ENCODE measurements around the gene DKKL1.

DKKL1 gene

GRCh38 chr19:49391581-49392399 lies 28.1 kb downstream of the DKKL1 start:
- Histone ChIP-seq H3K36me3 (ENCODE audit: control insufficient read depth, insufficient read depth, low read length, severe bottlenecking) (no peaks in the 10 kb centered on the region), H3K9me3 (ENCODE audit: control insufficient read depth, low read length) (no peaks in the 10 kb centered on the region), H3K4me1 (ENCODE audit: control insufficient read depth, insufficient read depth, low read length) (no peaks in the 10 kb centered on the region), H3K4me3 (ENCODE audit: low read length) (no peak overlapping the region), H3K9ac (ENCODE audit: low read length) (no peak overlapping the region), H3K27me3 (replicated peaks; ENCODE audit: control insufficient read depth, insufficient read depth, low read length) (peaks cover 51% of the 10 kb centered on the region)
- DNase-seq (ENCODE audit: low read depth), result peak; percentile 87

GRCh38 chr19:49393881-49394280 lies 30.2 kb downstream of the DKKL1 start:
- H3K9me3 ChIP-seq (ENCODE audit: control insufficient read depth, low read length), result no peaks in the 10 kb centered on the region
- DNase-seq (ENCODE audit: low read depth), result no peak
- H3K4me3 ChIP-seq (ENCODE audit: low read length), result no peak overlapping the region
- H3K27me3 ChIP-seq (replicated peaks; ENCODE audit: control insufficient read depth, insufficient read depth, low read length), result peaks cover 66% of the 10 kb centered on the region
- no peaks in the 10 kb centered on the region for H3K36me3 ChIP-seq (ENCODE audit: control insufficient read depth, insufficient read depth, low read length, severe bottlenecking)
- no peak overlapping the region for H3K9ac ChIP-seq (ENCODE audit: low read length)
- H3K4me1 ChIP-seq (ENCODE audit: control insufficient read depth, insufficient read depth, low read length), result no peaks in the 10 kb centered on the region

- no peak for DNase-seq (ENCODE audit: low read depth)
- H3K9me3 ChIP-seq (ENCODE audit: control insufficient read depth, low read length), result no peaks in the 10 kb centered on the region
- H3K9ac ChIP-seq (ENCODE audit: low read length), result no peak overlapping the region
- no peaks in the 10 kb centered on the region for H3K4me1 ChIP-seq (ENCODE audit: control insufficient read depth, insufficient read depth, low read length)
- H3K4me3 ChIP-seq (ENCODE audit: low read length), result no peak overlapping the region
- H3K36me3 ChIP-seq (ENCODE audit: control insufficient read depth, insufficient read depth, low read length, severe bottlenecking), result no peaks in the 10 kb centered on the region
- peaks cover 68% of the 10 kb centered on the region for H3K27me3 ChIP-seq (replicated peaks; ENCODE audit: control insufficient read depth, insufficient read depth, low read length)
Measured at GRCh38 chr19:49395581-49396407, 32.1 kb downstream of the DKKL1 start.

DNA sequence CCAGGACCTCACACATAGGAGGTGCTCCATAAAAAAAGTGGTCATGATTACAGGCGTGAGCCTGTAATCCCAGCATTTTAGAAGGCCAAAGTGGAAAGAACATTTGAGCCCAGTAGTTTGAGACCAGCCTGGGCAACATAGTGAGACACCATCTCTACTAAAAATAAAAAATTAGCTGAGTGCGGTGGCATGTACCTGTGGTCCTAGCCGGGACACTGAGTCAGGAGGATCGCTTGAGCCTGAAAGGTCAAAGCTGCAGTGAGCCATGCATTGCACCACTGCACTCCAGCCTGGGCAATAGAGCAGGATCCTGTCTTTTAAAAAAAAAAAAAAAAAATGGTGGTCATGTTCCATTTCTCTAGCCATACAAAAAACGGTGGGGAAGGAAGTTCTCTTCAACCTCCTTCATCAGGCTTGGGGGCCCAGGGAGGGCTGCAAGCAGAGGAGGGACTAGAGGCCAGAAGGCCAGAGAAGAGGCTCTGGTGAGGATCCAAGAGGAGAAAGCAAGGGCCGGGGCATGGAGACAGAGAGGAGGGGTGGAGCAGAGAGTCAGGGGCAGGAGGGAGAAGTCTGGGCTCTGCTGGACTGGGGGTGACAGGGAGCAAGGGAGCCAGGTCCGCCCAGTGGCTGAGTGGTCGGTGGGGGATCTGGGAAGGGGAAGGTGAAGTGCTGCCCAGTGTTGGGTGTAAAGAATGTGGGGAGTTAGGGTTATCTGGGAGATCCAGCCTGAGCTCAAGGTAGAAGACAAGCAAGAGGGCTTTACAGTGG lies 33.2 kb downstream of the DKKL1 start:
- Histone ChIP-seq H3K27me3 (replicated peaks; ENCODE audit: control insufficient read depth, insufficient read depth, low read length) (peaks cover 66% of the 10 kb centered on the region), H3K4me1 (ENCODE audit: control insufficient read depth, insufficient read depth, low read length) (no peaks in the 10 kb centered on the region), H3K36me3 (ENCODE audit: control insufficient read depth, insufficient read depth, low read length, severe bottlenecking) (no peaks in the 10 kb centered on the region), H3K9me3 (ENCODE audit: control insufficient read depth, low read length) (no peaks in the 10 kb centered on the region), H3K9ac (ENCODE audit: low read length) (no peak overlapping the region), H3K4me3 (ENCODE audit: low read length) (no peak overlapping the region)
- no peak for DNase-seq (ENCODE audit: low read depth)

- Histone ChIP-seq H3K4me3 (ENCODE audit: low read length) (no peak overlapping the region), H3K36me3 (ENCODE audit: control insufficient read depth, insufficient read depth, low read length, severe bottlenecking) (no peaks in the 10 kb centered on the region), H3K9ac (ENCODE audit: low read length) (no peak overlapping the region), H3K9me3 (ENCODE audit: control insufficient read depth, low read length) (no peaks in the 10 kb centered on the region), H3K27me3 (replicated peaks; ENCODE audit: control insufficient read depth, insufficient read depth, low read length) (peaks cover 57% of the 10 kb centered on the region), H3K4me1 (ENCODE audit: control insufficient read depth, insufficient read depth, low read length) (no peaks in the 10 kb centered on the region)
- no peak for DNase-seq (ENCODE audit: low read depth)
Measured at GRCh38 chr19:49398001-49398615, 34.4 kb downstream of the DKKL1 start.

DNA sequence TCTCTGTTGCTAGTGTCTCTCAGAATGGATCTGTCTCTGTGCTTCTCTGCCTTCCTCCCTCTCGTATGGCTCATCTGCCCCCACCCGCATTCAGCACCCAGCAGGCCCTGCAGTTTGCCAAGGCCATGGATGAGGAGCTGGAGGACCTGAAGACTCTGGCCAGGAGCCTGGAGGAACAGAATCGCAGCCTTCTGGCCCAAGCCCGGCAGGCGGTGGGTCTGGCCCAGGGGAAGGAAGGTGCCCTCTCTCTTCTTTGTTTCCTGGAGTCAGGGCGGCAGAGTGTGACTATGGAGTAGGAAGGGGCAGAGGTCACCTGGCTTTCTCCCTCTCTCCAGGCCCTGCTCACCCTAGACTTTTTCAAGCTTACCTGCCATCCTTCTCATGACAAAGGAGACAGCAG lies 35.3 kb downstream of the DKKL1 start:
- Histone ChIP-seq H3K9me3 (ENCODE audit: control insufficient read depth, low read length) (no peaks in the 10 kb centered on the region), H3K4me1 (ENCODE audit: control insufficient read depth, insufficient read depth, low read length) (no peaks in the 10 kb centered on the region), H3K36me3 (ENCODE audit: control insufficient read depth, insufficient read depth, low read length, severe bottlenecking) (no peaks in the 10 kb centered on the region), H3K4me3 (ENCODE audit: low read length) (no peak overlapping the region), H3K27me3 (replicated peaks; ENCODE audit: control insufficient read depth, insufficient read depth, low read length) (peaks cover 57% of the 10 kb centered on the region), H3K9ac (ENCODE audit: low read length) (no peak overlapping the region)
- no peak for DNase-seq (ENCODE audit: low read depth)

GRCh38 chr19:49400029-49400428 lies 36.4 kb downstream of the DKKL1 start:
- Histone ChIP-seq H3K36me3 (ENCODE audit: control insufficient read depth, insufficient read depth, low read length, severe bottlenecking) (no peaks in the 10 kb centered on the region), H3K4me3 (ENCODE audit: low read length) (no peak overlapping the region), H3K9me3 (ENCODE audit: control insufficient read depth, low read length) (no peaks in the 10 kb centered on the region), H3K27me3 (replicated peaks; ENCODE audit: control insufficient read depth, insufficient read depth, low read length) (peaks cover 49% of the 10 kb centered on the region), H3K4me1 (ENCODE audit: control insufficient read depth, insufficient read depth, low read length) (no peaks in the 10 kb centered on the region), H3K9ac (ENCODE audit: low read length) (no peak overlapping the region)
- no peak for DNase-seq (ENCODE audit: low read depth)

GRCh38 chr19:49403404-49404187 lies 39.9 kb downstream of the DKKL1 start:
- DNase-seq (ENCODE audit: low read depth), result no peak
- H3K4me3 ChIP-seq (ENCODE audit: low read length), result no peak overlapping the region

GRCh38 chr19:49407079-49407478 lies 43.4 kb downstream of the DKKL1 start:
- no peak overlapping the region for H3K4me3 ChIP-seq (ENCODE audit: low read length)
- no peaks in the 10 kb centered on the region for H3K36me3 ChIP-seq (ENCODE audit: control insufficient read depth, insufficient read depth, low read length, severe bottlenecking)
- no peak for DNase-seq (ENCODE audit: low read depth)
- no peaks in the 10 kb centered on the region for H3K4me1 ChIP-seq (ENCODE audit: control insufficient read depth, insufficient read depth, low read length)
- no peak overlapping the region for H3K9ac ChIP-seq (ENCODE audit: low read length)
- H3K9me3 ChIP-seq (ENCODE audit: control insufficient read depth, low read length), result no peaks in the 10 kb centered on the region
- H3K27me3 ChIP-seq (replicated peaks; ENCODE audit: control insufficient read depth, insufficient read depth, low read length), result peaks cover 18% of the 10 kb centered on the region

More at GRCh38 chr19:49403404-49404187, 39.9 kb downstream of the DKKL1 start:
- Histone ChIP-seq H3K9me3 (ENCODE audit: control insufficient read depth, low read length) (no peaks in the 10 kb centered on the region), H3K27me3 (replicated peaks; ENCODE audit: control insufficient read depth, insufficient read depth, low read length) (peaks cover 32% of the 10 kb centered on the region), H3K9ac (ENCODE audit: low read length) (no peak overlapping the region), H3K4me1 (ENCODE audit: control insufficient read depth, insufficient read depth, low read length) (no peaks in the 10 kb centered on the region), H3K36me3 (ENCODE audit: control insufficient read depth, insufficient read depth, low read length, severe bottlenecking) (no peaks in the 10 kb centered on the region)

DNA sequence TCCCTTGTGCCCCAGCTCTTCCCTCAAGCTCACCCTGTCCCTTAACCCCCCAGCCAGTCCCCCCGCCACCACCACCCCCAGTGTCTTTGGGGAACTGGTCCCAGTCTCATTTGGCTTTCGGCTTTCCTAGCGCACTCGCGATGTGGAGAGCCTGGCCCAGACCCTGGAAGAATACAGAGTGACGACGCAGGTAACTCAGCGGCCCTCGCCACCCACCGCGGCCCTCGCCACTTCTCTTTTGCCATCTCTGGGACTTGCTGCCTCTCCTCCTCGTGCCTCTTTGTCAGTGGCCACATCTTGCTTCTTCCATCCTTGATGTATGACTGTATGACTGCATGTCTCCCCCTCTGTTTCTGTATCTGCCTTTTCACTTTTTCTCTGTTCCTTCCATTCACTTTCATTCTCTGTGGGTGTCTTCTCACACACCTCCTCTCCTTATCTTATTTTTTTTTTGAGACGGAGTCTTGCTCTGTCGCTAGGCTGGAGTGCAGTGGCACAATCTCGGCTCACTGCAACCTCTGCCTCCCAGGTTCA lies 43.9 kb downstream of the DKKL1 start:
- Histone ChIP-seq H3K27me3 (replicated peaks; ENCODE audit: control insufficient read depth, insufficient read depth, low read length) (peaks cover 19% of the 10 kb centered on the region), H3K36me3 (ENCODE audit: control insufficient read depth, insufficient read depth, low read length, severe bottlenecking) (no peaks in the 10 kb centered on the region), H3K4me3 (ENCODE audit: low read length) (no peak overlapping the region), H3K4me1 (ENCODE audit: control insufficient read depth, insufficient read depth, low read length) (no peaks in the 10 kb centered on the region), H3K9ac (ENCODE audit: low read length) (no peak overlapping the region), H3K9me3 (ENCODE audit: control insufficient read depth, low read length) (no peaks in the 10 kb centered on the region)
- DNase-seq (ENCODE audit: low read depth), result no peak

Measured in adipocyte (in vitro differentiated cells).